Measurements from ENCODE around the gene ZMYM1. TPM values are rescaled to one million over a fixed set of nuclear protein-coding genes. Genes with fewer than 3 reads are reported as not detected.
"Not testable (repeated sequence)": the region's sequence is repeated elsewhere in the genome, so short reads cannot be mapped to it uniquely, and the experiment has no call there.

ZMYM1 gene
- total RNA-seq, 4 donors from 2014 or later = 3.7 to 19.7 (median 13.5) TPM

DNA sequence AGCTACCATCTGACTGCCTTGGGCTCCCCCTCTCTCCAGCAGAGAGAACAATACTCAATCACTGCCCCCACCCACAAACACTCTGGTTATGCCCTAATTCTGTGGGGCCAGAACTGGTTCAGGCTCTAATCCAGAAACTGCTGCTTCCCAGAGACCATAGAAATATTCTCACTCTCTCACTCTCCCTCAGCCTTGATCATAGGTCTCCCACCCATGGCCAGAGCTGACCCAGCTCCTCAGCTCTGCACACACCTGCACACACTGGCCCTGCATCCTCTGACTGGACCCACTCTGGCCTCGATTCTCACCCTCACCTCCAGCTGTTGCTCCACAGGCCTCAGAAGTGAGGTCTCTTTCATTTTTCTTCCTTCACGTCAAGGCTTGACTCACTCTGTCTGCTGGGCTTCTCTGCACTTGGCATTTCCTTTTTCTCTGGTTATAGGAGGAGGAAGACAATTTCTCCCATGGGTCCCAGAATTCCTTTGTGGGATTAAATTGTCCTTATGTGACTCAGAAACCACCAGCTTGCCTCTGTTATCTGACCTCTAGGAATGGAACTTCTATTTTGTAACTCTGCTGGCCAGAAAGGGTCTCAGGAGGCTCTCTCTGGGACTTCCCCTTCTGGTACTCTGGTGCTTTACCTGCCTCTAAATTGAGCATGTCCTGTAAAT lies 31.9 kb upstream of the ZMYM1 start:
- TF ChIP-seq POLR2A (IDR thresholded peaks at IDR 0.05) (no peak), POLR2AphosphoS5 (IDR thresholded peaks at IDR 0.05) (no peak), CTCF (IDR thresholded peaks at IDR 0.05) (no peak), EP300 (IDR thresholded peaks at IDR 0.05; ENCODE audit: low read depth) (no peak)
- no peaks in the 10 kb centered on the region for H3K4me1 ChIP-seq
- WGBS, 2 donors (ENCODE audit: low coverage in 1 of 2) = 51 to 60% methylated on average over 1 to 2 of the region's 2 CpGs
- intact Hi-C loops (cut with DNase I; ENCODE audit: low total_unique reads) = no loop called here
- in situ Hi-C loops (cut with MboI; ENCODE audit: low pct_ligation_motif_present in 1 of 4, low pct_unique_long_range_greater_than_20kb in 1 of 4, low sequenced_read_pairs in 3 of 4) = no loop called here
- no peak overlapping the region for H3K27ac ChIP-seq
- DNase-seq = no peak
- H3K36me3 ChIP-seq = no peaks in the 10 kb centered on the region
- no peaks in the 10 kb centered on the region for H3K27me3 ChIP-seq
- H3K9me3 ChIP-seq = no peaks in the 10 kb centered on the region
- no peak overlapping the region for H3K4me3 ChIP-seq

DNA sequence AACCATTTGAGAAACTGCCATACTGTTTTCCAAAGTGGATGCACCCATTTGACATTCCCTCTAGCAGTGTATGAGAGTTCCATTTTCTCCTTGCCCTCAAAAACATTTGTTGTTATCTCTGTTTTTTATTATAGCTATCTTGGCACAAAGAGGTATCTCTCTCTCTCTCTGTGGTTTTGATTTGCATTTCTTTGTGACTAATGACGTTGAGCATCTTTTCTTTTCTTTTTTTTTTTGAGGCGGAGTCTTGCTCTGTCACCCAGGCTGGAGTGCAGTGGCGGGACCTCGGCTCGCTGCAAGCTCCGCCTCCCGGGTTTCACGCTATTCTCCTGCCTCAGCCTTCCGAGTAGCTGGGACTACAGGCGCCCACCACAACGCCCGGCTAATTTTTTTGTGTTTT lies 30.1 kb upstream of the ZMYM1 start:
- DNase-seq = no peak
- in situ Hi-C loops (cut with MboI; ENCODE audit: low pct_ligation_motif_present in 1 of 4, low pct_unique_long_range_greater_than_20kb in 1 of 4, low sequenced_read_pairs in 3 of 4) = no loop called here
- 43 to 66% methylated on average over 8 to 12 of the region's 12 CpGs for WGBS, 2 donors (ENCODE audit: low coverage in 1 of 2)

GRCh38 chr1:35053433-35053832 lies 25.8 kb upstream of the ZMYM1 start:
- no peak overlapping the region for H3K27ac ChIP-seq
- H3K36me3 ChIP-seq = no peaks in the 10 kb centered on the region
- H3K4me1 ChIP-seq = no peaks in the 10 kb centered on the region
- TF ChIP-seq POLR2AphosphoS5 (IDR thresholded peaks at IDR 0.05) = no peak
- no peak for TF ChIP-seq EP300 (IDR thresholded peaks at IDR 0.05; ENCODE audit: low read depth)
- TF ChIP-seq CTCF (IDR thresholded peaks at IDR 0.05) = no peak
- no peak for TF ChIP-seq POLR2A (IDR thresholded peaks at IDR 0.05)
- H3K9me3 ChIP-seq = no peaks in the 10 kb centered on the region
- intact Hi-C loops (cut with DNase I; ENCODE audit: low total_unique reads) = no loop called here
- H3K4me3 ChIP-seq = no peak overlapping the region
- WGBS, 2 donors (ENCODE audit: low coverage in 1 of 2) = 83 to 100% methylated on average over 1 to 3 of the region's 3 CpGs
- no peaks in the 10 kb centered on the region for H3K27me3 ChIP-seq
- in situ Hi-C loops (cut with MboI; ENCODE audit: low pct_ligation_motif_present in 1 of 4, low pct_unique_long_range_greater_than_20kb in 1 of 4, low sequenced_read_pairs in 3 of 4) = no loop called here
- DNase-seq = no peak

More for the DNA sequence above, 30.1 kb upstream of the ZMYM1 start:
- TF ChIP-seq POLR2A (IDR thresholded peaks at IDR 0.05) (no peak), CTCF (IDR thresholded peaks at IDR 0.05) (no peak), EP300 (IDR thresholded peaks at IDR 0.05; ENCODE audit: low read depth) (no peak), POLR2AphosphoS5 (IDR thresholded peaks at IDR 0.05) (no peak)
- H3K27me3 ChIP-seq = no peaks in the 10 kb centered on the region
- intact Hi-C loops (cut with DNase I; ENCODE audit: low total_unique reads) = no loop called here
- H3K4me3 ChIP-seq = no peak overlapping the region
- H3K4me1 ChIP-seq = no peaks in the 10 kb centered on the region
- no peak overlapping the region for H3K27ac ChIP-seq
- H3K36me3 ChIP-seq = no peaks in the 10 kb centered on the region
- H3K9me3 ChIP-seq = no peaks in the 10 kb centered on the region

DNA sequence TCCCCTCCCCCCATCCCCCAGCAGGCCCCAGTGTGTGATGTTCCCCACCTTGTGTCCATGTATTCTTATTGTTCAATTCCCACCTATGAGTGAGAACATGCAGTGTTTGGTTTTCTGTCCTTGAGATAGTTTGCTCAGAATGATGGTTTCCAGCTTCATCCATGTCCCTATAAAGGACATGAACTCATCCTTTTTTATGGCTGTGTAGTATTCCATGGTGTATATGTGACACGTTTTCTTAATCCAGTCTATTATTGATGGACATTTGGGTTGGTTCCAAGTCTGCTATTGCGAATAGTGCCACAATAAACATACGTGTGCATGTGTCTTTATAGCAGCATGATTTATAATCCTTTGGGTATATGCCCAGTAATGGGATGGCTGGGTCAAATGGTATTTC lies 24.9 kb upstream of the ZMYM1 start:
- H3K27me3 ChIP-seq; H3K27ac ChIP-seq; H3K9me3 ChIP-seq; H3K36me3 ChIP-seq; H3K4me1 ChIP-seq; DNase-seq; H3K4me3 ChIP-seq; in situ Hi-C loops (cut with MboI; ENCODE audit: low pct_ligation_motif_present in 1 of 4, low pct_unique_long_range_greater_than_20kb in 1 of 4, low sequenced_read_pairs in 3 of 4); intact Hi-C loops (cut with DNase I; ENCODE audit: low total_unique reads): not testable (repeated sequence)
- 58 to 60% methylated on average over 2 to 3 of the region's 3 CpGs for WGBS, 2 donors (ENCODE audit: low coverage in 1 of 2)

DNA sequence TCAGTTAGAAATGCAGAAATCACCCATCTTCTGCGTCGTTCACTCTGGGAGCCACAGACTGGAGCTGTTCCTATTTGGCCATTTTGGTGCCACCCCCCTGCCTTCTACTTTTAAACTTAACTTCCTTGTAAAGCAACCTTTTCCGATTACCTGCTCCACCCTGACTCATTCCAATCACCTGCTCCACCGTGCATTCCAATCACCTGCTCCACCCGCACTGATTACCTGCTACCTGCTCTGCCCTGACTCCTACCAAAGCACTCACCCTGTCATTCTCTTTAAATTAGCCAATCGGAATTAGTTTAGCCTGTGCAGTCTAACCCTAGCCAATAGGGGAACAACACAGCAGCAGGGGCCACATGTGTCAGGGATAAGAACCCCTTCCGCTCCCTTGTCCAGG lies 20.9 kb upstream of the ZMYM1 start:
- H3K27me3 ChIP-seq; H3K4me1 ChIP-seq; in situ Hi-C loops (cut with MboI; ENCODE audit: low pct_ligation_motif_present in 1 of 4, low pct_unique_long_range_greater_than_20kb in 1 of 4, low sequenced_read_pairs in 3 of 4); H3K4me3 ChIP-seq; H3K36me3 ChIP-seq; intact Hi-C loops (cut with DNase I; ENCODE audit: low total_unique reads); DNase-seq; H3K9me3 ChIP-seq; H3K27ac ChIP-seq: not testable (repeated sequence)
- 77% methylated on average over 7 of the region's 7 CpGs; no CpG with 5 or more reads in 1 of the 2 donors for WGBS, 2 donors (ENCODE audit: low coverage in 1 of 2)

Measured in transverse colon (tissue), 4 donors.